Ecto neural progenitor cell (in vitro differentiated cells): ENCODE data around the gene BICRA.

Source experiments
- DNase-seq: peaks from one replicate; pipeline ENCODE4 v3.0.0-alpha.2; 2018; ENCODE audit warnings: low spot score

Gene BICRA

GRCh38 chr19:47750752-47751151, 141.8 kb downstream of the BICRA start:
- DNase-seq = no peak

- no peak for DNase-seq
Measured at GRCh38 chr19:47752440-47753211, 143.7 kb downstream of the BICRA start.
